Activated CD4-positive, alpha-beta T cell treated with anti-CD3 and anti-CD28 coated beads, Interleukin-2, amount 50 U/mL, for 48 hours (primary cell): ENCODE measurements around the gene DNAI1.
A peak's percentile ranks its signal among the peaks of the same experiment; 100 is the strongest.

ENCODE experiments used
- DNase-seq, 2 experiments: peaks; one replicate each; pipeline ENCODE4 v3.0.0-alpha.2; 2020

The DNAI1 gene

GRCh38 chr9:34560599-34561214 is 102.1 kb downstream of the DNAI1 start:
- no peak for DNase-seq

GRCh38 chr9:34562135-34562745 is 103.6 kb downstream of the DNAI1 start:
- DNase-seq, result peak; percentile 52 to 59

DNA sequence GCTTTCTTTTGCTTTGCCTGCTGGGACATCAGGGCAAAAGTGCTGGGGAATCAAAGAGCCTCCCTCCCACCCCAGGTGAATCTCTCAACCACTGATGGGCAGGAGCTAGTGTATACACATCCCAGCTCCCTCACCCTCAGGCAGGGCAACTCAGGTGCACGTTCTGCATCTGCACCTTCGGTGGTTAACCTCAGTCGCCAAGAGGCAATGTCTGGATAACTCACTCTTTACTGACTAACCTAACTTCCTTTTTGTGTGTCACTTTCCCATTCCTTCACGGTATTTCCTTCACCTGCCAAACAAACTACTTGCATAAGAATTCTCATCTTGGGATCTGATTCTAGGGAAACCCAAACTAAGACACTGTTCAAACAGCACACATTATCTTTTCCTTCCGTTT is 104.7 kb downstream of the DNAI1 start:
- DNase-seq, result no peak

GRCh38 chr9:34564617-34565016 is 106.0 kb downstream of the DNAI1 start:
- no peak for DNase-seq

DNA sequence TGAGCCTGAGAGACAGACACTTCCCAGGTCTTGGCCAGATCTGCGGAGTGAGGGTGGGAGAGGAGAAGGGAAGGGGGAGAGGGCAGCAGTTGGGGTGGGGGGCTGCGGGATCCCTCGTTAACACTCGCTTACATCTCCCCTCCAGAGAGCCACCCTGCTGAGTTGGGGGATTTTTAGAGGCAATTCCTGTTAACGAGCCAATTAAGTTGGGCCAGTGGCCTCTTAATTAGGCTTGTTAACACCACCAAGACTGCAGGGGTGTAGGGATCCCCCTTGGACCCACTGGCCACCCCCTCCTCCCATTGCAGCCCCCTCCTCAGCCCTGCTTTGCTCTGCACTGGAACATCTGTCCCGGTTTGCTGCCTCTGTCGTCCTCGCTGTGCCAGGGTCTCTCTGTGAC is 107.3 kb downstream of the DNAI1 start:
- DNase-seq, result no peak

DNA sequence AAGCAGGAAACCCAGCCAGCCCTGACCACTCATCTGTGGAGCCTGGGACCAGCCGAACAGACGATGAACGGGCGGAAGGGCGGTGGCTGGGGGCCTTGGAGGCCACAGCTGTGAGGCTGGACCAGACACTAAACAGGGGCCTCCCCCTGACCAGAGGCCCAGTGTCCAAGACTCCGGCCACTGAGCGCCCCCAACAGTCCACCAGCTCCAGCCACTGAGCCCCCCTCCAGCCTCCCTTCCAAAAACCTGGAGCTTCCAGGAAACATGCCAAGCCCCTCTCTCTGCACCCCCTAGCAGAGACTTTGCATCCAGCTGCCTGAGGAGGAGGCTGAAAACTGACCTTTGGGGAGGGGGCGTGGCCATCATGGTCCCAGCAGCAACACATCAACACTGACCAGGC is 107.7 kb downstream of the DNAI1 start:
- DNase-seq, result no peak

GRCh38 chr9:34566972-34567371 is 108.4 kb downstream of the DNAI1 start:
- DNase-seq, result no peak

- no peak for DNase-seq
These were observed 109.5 kb downstream of the DNAI1 start for GRCh38 chr9:34568133-34568532.

GRCh38 chr9:34568774-34569173 is 110.2 kb downstream of the DNAI1 start:
- DNase-seq, result no peak

DNA sequence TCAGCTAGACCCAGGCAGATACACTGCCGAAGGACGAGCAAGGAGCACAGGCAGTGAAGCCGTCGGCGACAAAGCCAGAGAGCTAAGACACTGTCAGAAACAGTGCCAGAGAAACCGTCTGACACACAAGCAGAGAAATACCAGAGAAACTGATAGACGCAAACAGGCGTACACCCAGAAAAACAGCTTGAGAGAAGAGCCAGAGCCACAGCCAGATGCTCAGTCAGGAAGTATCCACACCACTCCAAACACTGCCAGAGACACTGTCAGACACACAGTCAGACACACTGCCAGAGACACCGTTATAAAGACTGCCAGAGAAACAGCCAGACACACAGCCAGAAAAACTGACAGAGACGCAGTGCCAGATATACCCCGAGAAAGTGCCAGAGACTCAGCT is 111.8 kb downstream of the DNAI1 start:
- no peak for DNase-seq
